Astrocyte of the cerebellum (primary cell): ENCODE results near the gene POLR3E.

ENCODE experiments used
- DNase-seq: peaks from one replicate; pipeline ENCODE4 v3.0.0-alpha.2; 2011; ENCODE audit warnings: low read depth
- H3K4me3 ChIP-seq: 2 replicates; pipeline ENCODE4 v1.5.1; 2011; ENCODE audit warnings: mild to moderate bottlenecking, low read depth, low read length, moderate library complexity
- CTCF ChIP-seq: IDR thresholded peaks from 2 replicates; pipeline ENCODE4 v1.5.1; 2012; ENCODE audit warnings: low read length, low read depth, moderate library complexity, mild to moderate bottlenecking; ENCODE audit errors: missing control alignments
- in situ Hi-C: cut with HindIII; loops from 2 replicates; pipeline ENCODE4 v1.10.0; 2017; ENCODE audit warnings: low sequenced_read_pairs

POLR3E gene

DNA sequence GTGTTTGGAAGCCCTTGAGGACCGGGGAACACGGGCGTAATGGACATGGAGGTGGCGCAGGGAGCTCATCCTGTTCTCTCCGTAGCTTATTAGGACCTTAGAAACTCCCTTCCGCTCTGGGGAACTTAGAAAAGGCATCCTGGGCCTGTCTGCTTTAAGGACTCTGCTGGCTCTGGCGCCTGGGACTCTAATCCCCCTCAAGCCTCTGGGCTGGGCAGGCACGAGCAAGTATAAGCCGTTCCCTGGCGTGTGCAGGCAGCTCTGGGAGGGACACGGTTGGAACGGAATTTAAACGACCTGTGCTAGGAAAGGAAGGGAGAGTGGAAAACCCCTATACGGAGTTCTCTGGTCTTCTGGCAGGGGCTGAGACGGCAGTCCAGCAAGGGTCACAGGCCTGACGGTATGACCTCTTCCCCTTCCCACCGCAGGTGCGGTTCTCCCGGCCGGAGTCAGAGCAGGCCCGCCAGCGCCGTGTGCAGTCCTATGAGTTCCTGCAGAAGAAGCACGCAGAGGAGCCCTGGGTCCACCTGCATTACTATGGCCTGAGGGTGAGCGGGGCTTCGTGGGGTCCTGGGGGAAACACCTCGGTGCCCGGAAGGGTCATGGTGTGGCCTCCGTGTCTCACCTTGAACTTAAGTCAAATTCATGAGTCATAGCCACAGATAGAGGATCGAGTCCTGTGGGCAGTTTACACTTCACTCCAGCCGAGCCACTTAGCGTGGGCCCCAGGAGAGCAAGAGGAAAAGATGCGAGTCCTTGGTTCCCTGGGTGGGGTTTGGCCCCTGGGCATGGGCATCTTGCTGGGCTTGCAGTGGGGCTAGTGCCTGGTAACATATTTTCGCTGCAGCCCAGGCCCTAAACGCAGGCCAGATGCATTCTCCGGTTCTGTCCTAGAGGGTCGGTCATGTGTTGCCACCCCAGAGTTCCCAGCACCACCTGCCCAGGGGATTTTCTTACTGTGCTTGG, 17.7 kb downstream of the POLR3E start:
- no peak for DNase-seq
- H3K4me3 ChIP-seq, result no peak overlapping the region
- in situ Hi-C loops, result no loop called here
- no peak for TF ChIP-seq CTCF

DNA sequence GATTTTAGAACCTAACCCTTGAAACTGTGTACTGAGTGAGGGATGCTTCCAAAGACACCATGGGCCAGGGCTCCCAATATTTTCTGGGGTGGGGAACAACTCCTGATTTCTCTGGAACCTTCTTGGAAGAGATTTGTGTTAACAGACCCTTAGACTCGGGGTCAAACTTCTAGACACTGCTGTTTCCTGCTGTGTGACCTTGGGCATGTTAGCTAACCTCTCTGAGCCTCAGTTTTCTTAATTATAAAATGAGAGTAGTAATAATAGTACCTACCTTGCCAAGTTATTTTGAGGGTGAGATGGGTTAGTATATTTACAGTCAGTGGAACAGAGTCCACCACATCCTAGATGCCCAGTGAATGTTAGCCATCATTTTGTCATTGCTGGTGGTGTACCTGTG, 18.8 kb downstream of the POLR3E start:
- in situ Hi-C loops, result no loop called here
- no peak overlapping the region for H3K4me3 ChIP-seq
- no peak for DNase-seq
- no peak for TF ChIP-seq CTCF

DNA sequence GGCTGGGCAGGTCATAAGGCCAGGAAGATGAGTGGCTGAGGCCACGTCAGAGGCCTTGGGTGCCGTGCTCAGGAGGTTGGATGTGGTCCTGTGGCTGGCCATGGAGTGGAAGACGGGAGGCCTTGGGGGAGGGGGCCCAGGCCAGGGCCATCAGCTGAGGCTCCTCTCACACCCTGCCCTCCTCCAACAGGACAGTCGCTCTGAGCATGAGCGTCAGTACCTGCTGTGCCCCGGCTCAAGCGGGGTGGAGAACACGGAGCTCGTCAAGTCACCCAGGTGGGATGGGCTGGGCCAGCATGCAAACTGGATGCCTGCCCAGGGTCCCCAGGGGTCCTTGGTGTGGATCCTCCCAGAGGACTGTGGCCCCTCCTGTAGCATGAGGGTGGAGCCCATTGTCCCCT, 19.2 kb downstream of the POLR3E start:
- no peak for DNase-seq
- TF ChIP-seq CTCF, result no peak

DNA sequence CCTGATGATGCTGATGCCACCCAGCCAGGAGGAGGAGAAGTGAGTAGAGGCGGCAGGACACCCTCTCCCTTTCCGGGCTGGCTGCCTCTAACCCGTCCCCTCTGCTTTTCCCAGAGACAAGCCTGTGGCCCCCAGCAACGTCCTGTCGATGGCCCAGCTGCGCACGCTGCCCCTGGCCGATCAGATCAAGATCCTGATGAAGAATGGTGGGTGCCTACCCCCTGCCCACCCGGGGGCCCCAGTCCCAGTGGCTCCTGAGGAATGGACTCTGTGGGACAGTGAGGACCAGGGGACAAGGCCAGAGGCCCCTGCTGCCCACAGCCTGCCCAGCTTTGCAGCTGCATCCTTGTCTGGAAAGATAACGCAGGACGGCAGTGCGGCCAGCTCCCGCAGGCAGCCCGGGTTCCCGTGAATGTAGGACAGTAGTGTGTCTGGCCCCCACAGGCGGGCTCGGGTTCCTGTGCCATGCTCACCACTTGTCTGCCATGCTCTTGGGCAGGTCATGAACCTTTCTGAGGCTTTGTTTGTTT, 19.9 kb downstream of the POLR3E start:
- in situ Hi-C loops, result no loop called here
- no peak for TF ChIP-seq CTCF
- no peak overlapping the region for H3K4me3 ChIP-seq
- DNase-seq, result no peak

More for the DNA sequence above, 19.2 kb downstream of the POLR3E start:
- no peak overlapping the region for H3K4me3 ChIP-seq
- in situ Hi-C loops, result no loop called here

DNA sequence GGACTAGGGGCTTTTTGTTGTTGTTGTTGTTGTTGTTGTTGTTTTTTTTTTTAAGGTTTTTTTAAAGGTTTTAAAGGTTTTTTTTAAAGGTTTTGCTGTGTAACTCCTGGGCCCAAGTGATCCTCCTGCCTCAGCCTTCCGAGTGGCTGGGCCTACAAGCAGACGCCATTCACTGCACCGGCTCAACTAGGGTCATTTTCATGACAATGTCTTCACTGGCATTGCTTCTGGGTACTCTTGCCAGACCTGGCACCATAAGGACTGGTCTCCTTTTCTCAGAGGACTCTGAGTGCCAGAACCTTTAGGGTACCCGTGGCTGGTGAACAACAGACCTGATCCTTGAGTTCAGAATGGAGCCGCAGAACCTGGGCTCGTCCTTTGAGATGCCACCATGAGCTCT, 20.4 kb downstream of the POLR3E start:
- in situ Hi-C loops, result no loop called here
- DNase-seq, result no peak
- TF ChIP-seq CTCF, result no peak
- H3K4me3 ChIP-seq, result no peak overlapping the region

DNA sequence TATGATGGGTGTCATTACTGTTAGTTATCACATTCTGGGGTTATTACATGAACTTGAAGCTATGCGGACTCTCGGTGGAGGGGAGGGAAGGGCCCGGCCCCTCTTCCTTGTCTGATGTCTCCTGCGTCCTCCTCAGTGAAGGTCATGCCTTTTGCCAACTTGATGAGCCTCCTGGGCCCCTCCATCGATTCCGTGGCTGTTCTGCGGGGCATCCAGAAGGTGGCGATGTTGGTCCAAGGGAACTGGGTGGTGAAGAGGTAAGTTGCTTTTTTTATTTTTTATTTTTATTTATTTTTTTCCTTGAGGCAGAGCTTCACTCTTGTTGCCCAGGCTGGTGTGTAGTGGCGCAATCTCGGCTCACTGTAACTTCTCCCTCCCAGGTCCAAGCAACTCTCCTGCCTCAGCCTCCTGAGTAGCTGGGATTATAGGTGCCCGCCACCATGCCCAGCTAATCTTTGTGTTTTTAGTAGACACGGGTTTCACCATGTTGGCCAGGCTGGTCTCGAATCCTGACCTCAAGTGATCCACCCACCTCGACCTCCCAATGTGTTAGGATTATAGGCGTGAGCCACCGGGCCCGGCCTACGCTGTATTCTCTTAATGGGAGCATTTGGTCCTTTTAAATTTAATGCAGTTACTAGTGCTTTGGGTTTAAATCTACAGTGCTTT, 21.6 kb downstream of the POLR3E start:
- no peak overlapping the region for H3K4me3 ChIP-seq
- DNase-seq, result no peak
- in situ Hi-C loops, result no loop called here
- peak; percentile 62 for TF ChIP-seq CTCF
